Stimulated activated CD4-positive, alpha-beta T cell treated with anti-CD3 and anti-CD28 coated beads, Interleukin-15, amount 100 ng/mL, for 24 hours (primary cell): ENCODE results near the gene GPR143.
"Not testable (repeated sequence)": the region's sequence is repeated elsewhere in the genome, so short reads cannot be mapped to it uniquely, and the experiment has no call there.

Experiments used
- DNase-seq: peaks from one replicate; pipeline ENCODE4 v3.0.0-alpha.2; 2020

The GPR143 gene

GRCh38 chrX:9765737-9766097 is at the start of gene GPR143:
TSS of gene GPR143 (minus strand) at chrX:9765847. CDS start at chrX:9765817, 30 bp downstream.
- no peak for DNase-seq

GRCh38 chrX:9811086-9811485 is 45.4 kb upstream of the GPR143 start:
- not testable (repeated sequence) for DNase-seq

GRCh38 chrX:9809876-9810275 is 44.2 kb upstream of the GPR143 start:
- not testable (repeated sequence) for DNase-seq

- DNase-seq = no peak
These were observed 41.9 kb upstream of the GPR143 start for GRCh38 chrX:9807355-9808182.

DNA sequence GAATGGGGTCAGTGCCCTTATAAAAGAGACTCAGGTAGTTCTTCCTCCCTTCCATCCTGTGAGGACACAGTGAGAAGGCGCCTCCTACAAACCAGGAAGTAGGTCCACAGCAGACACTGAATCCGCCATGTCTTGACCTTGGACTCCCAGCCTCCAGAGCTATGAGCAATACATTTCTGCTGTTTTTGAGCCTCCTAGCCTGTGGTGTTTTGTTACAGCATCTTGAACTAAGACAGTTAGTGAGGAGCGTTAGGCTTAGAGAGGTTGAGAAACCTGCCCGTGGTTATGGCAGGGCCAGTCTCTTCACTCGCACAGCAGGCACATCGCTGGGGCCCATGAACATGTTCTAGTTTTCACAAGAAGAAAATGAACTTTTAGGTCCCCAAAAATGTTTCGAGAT is 40.3 kb upstream of the GPR143 start:
- no peak for DNase-seq

GRCh38 chrX:9804444-9804843 is 38.8 kb upstream of the GPR143 start:
- no peak for DNase-seq

GRCh38 chrX:9802737-9803136 is 37.1 kb upstream of the GPR143 start:
- no peak for DNase-seq

- DNase-seq = no peak
These were observed 32.0 kb upstream of the GPR143 start for GRCh38 chrX:9797384-9798360.

DNA sequence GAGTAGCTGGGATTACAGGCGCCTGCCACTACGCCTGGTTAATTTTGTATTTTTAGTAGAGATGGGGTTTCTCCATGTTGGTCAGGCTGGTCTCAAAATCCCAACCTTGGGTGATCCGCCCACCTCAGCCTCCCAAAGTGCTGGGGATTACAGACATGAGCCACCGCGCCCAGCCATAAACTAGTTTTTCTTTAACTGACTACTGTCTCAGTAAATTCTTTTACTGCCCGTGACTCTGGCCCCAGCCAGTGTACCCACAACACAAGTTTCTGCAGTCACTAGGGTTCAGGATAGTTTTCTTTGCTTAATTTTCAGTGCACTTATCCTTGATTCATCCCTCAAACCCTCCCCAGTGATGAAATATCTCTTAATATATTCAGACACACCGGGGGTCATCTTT is 28.8 kb upstream of the GPR143 start:
- DNase-seq = no peak

- DNase-seq = no peak
These were observed 25.2 kb upstream of the GPR143 start for GRCh38 chrX:9790866-9791265.

DNA sequence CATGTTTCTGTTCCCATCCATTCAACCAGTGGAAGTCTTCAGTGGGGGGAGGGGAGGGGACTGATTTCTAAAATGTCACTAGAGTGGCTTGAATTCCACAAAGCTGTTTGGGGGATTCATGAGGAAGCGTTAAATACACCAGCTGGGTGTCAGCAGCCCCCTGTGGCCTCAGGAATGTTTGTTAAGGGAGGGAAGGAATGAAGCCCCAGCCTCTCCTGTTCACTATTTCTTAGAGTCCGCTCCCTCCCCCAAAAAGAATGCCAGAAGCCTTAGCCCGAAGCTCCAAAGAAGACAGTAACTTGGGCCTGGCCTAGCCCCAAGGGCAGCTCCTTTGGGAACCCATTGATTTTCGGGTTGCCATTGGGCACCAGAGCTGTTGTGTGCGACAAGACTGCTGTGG is 23.9 kb upstream of the GPR143 start:
- DNase-seq = no peak

GRCh38 chrX:9788911-9789310 is 23.3 kb upstream of the GPR143 start:
- DNase-seq = no peak

DNA sequence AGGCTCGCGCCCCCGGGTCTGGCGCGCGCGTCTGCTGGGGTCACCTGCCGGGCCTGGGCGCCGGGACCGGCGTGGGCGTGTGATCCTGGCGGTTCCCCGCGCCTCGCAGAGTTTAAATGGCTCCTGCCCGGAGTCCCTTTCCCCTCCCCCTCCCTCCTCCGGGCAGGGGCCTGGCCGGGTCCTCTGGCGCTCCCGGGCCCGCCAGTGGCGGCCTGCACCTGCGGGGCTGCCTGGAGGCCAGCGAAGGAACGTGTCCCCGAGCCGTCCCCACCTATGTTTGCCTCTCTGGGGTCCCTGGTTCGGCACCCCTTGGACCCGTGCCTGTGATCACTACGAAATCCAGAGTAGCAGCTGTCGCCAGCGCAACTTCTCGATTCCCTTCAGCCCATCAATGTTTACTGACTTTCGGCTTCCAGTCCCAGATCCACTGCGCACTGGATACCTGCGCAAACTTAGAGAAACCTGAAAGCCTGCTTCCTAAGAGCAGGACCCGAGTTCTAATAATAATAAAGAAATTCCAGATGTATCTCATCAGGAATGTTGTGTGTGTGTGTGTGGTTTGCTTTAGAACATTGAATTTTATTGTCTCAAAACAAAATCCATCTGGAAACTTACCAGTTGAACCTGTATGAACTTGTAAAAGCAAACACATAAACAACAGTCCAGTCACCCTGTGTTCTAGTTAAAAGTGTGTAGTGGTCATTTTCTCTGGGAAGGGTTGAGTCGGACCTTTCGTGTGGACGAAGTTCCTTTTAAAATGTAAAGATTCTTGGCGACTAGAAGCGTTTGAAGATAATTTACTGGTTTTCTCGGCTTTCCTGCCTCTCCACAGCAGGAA is 21.4 kb upstream of the GPR143 start:
- no peak for DNase-seq

DNA sequence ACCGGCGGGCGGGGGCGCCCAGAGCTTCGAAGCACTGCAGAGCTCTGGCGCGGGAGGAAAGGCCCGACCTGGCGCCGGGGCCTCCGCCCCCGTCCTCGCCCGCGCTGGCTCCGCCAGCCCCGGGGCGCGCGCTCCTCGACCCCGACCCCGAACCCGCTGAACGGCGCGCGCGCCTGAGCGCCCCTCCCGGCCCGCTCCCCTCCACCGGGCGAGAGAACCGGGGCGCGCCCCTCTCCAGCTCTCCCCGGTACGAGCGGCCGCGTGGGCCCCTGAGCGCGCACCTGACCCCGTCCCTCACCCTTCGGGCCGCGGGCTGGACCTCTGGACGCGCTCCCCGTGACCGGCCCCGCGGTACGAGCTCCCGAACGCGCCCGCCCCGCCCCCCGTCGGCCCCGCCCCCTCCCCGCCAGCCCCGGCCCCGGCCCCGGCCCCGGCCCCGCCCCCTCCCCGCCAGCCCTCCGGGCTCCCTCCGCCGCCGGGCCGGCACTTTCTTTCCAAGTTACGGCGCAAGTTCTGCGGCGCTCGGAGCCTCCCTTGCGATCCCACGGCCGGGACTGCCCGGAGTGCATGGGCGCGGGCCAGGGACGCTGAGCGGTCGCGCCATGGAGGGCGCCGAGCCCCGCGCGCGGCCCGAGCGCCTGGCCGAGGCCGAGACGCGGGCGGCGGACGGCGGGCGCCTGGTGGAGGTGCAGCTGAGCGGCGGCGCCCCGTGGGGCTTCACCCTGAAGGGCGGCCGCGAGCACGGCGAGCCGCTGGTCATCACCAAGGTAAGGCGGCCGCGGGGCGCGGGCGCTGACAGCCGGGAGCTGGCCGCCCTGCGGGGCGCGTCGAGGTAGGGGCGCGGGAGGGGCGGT is 20.5 kb upstream of the GPR143 start, which contains the start of gene SHROOM2:
Gene SHROOM2 (plus strand): TSS at position 486 of the 854 bp plus-strand sequence. CDS start 117 bp downstream, at position 603.
- peak; percentile 10 for DNase-seq

DNA sequence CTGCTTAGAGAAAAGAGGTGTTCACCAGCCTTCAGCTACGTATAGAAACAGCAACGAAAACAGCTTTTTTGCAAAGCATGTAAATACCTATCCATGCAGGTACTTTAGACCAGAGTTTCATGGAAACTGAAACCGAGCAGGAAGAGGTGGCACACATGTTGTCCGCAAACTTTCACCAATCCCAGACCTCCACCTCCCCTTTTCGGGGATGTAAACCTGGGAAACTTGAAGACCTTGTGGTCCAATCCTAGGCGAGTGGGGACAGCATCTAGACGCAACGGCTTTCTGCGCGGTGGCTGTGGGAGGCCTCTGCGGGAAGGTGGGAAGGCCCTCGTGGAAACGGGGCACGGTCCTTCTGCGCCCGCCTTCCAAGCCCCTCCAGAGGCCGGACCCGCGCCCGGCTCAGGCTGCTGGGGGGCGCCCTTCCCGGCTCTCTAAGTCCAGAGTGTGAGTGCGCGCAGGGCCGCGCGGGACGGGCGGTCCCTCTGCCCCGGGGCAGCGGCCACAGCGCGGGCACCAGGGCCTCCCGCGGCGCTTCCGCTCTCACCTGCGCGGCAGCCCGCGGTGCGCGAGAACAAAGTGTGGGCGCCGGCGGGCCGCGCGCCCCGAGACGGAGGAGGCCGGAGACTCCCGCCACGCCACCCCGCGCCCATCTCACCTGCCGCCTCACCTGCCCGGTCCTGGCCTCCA is 19.8 kb upstream of the GPR143 start:
- DNase-seq = no peak

DNA sequence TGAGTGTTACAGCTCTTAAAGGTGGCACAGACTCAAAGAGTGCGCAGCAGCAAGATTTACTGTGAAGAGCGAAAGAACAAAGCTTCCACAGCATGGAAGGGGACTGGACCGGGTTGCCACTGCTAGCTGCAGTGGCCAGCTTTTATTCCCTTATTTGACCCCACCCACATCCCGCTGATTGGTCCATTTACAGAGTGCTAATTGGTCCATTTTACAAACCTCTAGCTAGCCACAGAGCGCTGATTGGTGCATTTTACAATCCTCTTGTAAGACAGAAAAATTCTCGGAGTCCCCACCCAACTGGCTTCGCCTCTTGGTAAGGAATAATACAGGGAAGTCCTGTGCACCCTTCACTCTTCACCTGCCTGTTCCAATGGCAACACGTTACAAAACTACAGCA is 18.7 kb upstream of the GPR143 start:
- no peak for DNase-seq

- no peak for DNase-seq
These were observed 16.3 kb upstream of the GPR143 start for GRCh38 chrX:9781941-9782340.

- DNase-seq = no peak
These were observed 10.3 kb upstream of the GPR143 start for GRCh38 chrX:9775930-9776329.

DNA sequence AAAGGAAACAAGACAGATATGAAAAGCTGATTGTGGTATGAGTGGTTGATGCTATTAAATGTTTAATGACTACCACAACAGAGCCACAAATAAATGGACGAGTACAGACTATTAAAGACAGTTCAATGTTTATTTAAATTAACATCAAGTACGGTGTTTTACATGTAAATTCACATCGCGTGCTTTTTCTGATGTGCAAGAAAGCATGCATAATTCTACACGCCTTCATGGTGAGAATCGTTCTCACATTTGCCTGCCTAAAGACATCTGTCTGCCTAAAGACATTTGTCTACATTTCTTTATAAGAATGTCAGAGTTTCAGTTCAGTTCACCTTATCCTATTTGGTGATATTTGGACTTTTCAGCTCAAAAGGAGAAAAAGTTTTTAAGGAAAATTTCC is 7.3 kb upstream of the GPR143 start:
- DNase-seq = no peak

DNA sequence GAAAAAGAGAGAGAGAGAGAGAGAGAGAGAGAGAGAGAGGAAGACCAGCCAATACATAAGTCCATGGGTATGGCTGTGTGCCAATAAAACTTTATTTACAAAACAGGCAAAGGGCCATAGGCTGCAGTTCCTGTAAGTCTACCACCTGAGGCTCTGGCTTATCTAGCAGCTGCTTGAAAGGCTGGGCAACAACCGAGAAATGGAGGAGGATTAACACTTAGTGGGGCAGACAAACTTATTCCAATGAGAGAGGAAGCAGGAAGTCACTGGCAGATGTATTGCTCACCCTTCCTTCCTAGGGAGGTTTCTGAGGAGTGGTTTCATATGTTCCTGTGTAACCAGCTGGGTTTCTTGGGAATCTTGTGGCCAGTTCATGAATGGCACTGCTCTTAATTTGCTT is 4.7 kb upstream of the GPR143 start:
- no peak for DNase-seq

GRCh38 chrX:9768321-9768839 is 2.7 kb upstream of the GPR143 start:
- not testable (repeated sequence) for DNase-seq
